ENCODE data around the gene PLK5.

Gene PLK5

GRCh38 chr19:1551068-1552040 is 27.5 kb downstream of the PLK5 start:
- no peak overlapping the region for H3K4me3 ChIP-seq (ENCODE audit: low read length)
- H3K27ac ChIP-seq (ENCODE audit: low read depth, low read length): no peak overlapping the region
- no peaks in the 10 kb centered on the region for H3K27me3 ChIP-seq (ENCODE audit: insufficient read depth, low read length)
- 87% methylated on average over 16 of the region's 17 CpGs for WGBS
- no peaks in the 10 kb centered on the region for H3K9me3 ChIP-seq (ENCODE audit: insufficient read depth, low read depth, low read length)
- no peaks in the 10 kb centered on the region for H3K4me1 ChIP-seq (ENCODE audit: insufficient read depth, low read length)
- H3K9ac ChIP-seq (ENCODE audit: low read depth, low read length): no peak overlapping the region
- peaks cover 8% of the 10 kb centered on the region for H3K36me3 ChIP-seq (ENCODE audit: insufficient read depth, low read length)

GRCh38 chr19:1553415-1553814 is 29.5 kb downstream of the PLK5 start:
- H3K36me3 ChIP-seq (ENCODE audit: insufficient read depth, low read length): peaks cover 21% of the 10 kb centered on the region
- H3K9me3 ChIP-seq (ENCODE audit: insufficient read depth, low read depth, low read length): no peaks in the 10 kb centered on the region
- 81% methylated on average over 10 of the region's 10 CpGs for WGBS
- no peak overlapping the region for H3K27ac ChIP-seq (ENCODE audit: low read depth, low read length)
- H3K4me1 ChIP-seq (ENCODE audit: insufficient read depth, low read length): no peaks in the 10 kb centered on the region
- H3K9ac ChIP-seq (ENCODE audit: low read depth, low read length): no peak overlapping the region
- no peak overlapping the region for H3K4me3 ChIP-seq (ENCODE audit: low read length)
- no peaks in the 10 kb centered on the region for H3K27me3 ChIP-seq (ENCODE audit: insufficient read depth, low read length)

GRCh38 chr19:1554968-1555367 is 31.1 kb downstream of the PLK5 start:
- WGBS: 91% methylated on average over 24 of the region's 24 CpGs
- H3K4me3 ChIP-seq (ENCODE audit: low read length): no peak overlapping the region
- no peak overlapping the region for H3K9ac ChIP-seq (ENCODE audit: low read depth, low read length)
- no peaks in the 10 kb centered on the region for H3K4me1 ChIP-seq (ENCODE audit: insufficient read depth, low read length)
- no peaks in the 10 kb centered on the region for H3K27me3 ChIP-seq (ENCODE audit: insufficient read depth, low read length)
- H3K27ac ChIP-seq (ENCODE audit: low read depth, low read length): no peak overlapping the region
- no peaks in the 10 kb centered on the region for H3K9me3 ChIP-seq (ENCODE audit: insufficient read depth, low read depth, low read length)
- H3K36me3 ChIP-seq (ENCODE audit: insufficient read depth, low read length): peaks cover 24% of the 10 kb centered on the region

- no peaks in the 10 kb centered on the region for H3K27me3 ChIP-seq (ENCODE audit: insufficient read depth, low read length)
- H3K36me3 ChIP-seq (ENCODE audit: insufficient read depth, low read length): peaks cover 28% of the 10 kb centered on the region
Observed at GRCh38 chr19:1555487-1556389, 31.9 kb downstream of the PLK5 start.

GRCh38 chr19:1556390-1557070 is 32.7 kb downstream of the PLK5 start:
- H3K4me3 ChIP-seq (ENCODE audit: low read length): no peak overlapping the region
- no peaks in the 10 kb centered on the region for H3K4me1 ChIP-seq (ENCODE audit: insufficient read depth, low read length)
- H3K27me3 ChIP-seq (ENCODE audit: insufficient read depth, low read length): no peaks in the 10 kb centered on the region
- 96% methylated on average over 66 of the region's 66 CpGs for WGBS
- no peaks in the 10 kb centered on the region for H3K9me3 ChIP-seq (ENCODE audit: insufficient read depth, low read depth, low read length)
- no peak overlapping the region for H3K9ac ChIP-seq (ENCODE audit: low read depth, low read length)
- peaks cover 34% of the 10 kb centered on the region for H3K36me3 ChIP-seq (ENCODE audit: insufficient read depth, low read length)
- H3K27ac ChIP-seq (ENCODE audit: low read depth, low read length): no peak overlapping the region

More at GRCh38 chr19:1555487-1556389, 31.9 kb downstream of the PLK5 start:
- Histone ChIP-seq H3K27ac (ENCODE audit: low read depth, low read length) (no peak overlapping the region), H3K4me1 (ENCODE audit: insufficient read depth, low read length) (no peaks in the 10 kb centered on the region), H3K9ac (ENCODE audit: low read depth, low read length) (no peak overlapping the region), H3K9me3 (ENCODE audit: insufficient read depth, low read depth, low read length) (no peaks in the 10 kb centered on the region), H3K4me3 (ENCODE audit: low read length) (no peak overlapping the region)
- WGBS: 95% methylated on average over 120 of the region's 121 CpGs

GRCh38 chr19:1558552-1558951 is 34.7 kb downstream of the PLK5 start:
- Histone ChIP-seq H3K27ac (ENCODE audit: low read depth, low read length) (no peak overlapping the region), H3K4me1 (ENCODE audit: insufficient read depth, low read length) (no peaks in the 10 kb centered on the region), H3K9me3 (ENCODE audit: insufficient read depth, low read depth, low read length) (no peaks in the 10 kb centered on the region), H3K9ac (ENCODE audit: low read depth, low read length) (no peak overlapping the region), H3K27me3 (ENCODE audit: insufficient read depth, low read length) (no peaks in the 10 kb centered on the region), H3K4me3 (ENCODE audit: low read length) (no peak overlapping the region), H3K36me3 (ENCODE audit: insufficient read depth, low read length) (peaks cover 43% of the 10 kb centered on the region)
- 93% methylated on average over 12 of the region's 12 CpGs for WGBS

GRCh38 chr19:1560286-1560882 is 36.5 kb downstream of the PLK5 start:
- WGBS: 91% methylated on average over 25 of the region's 25 CpGs

GRCh38 chr19:1561236-1561842 is 37.5 kb downstream of the PLK5 start:
- H3K36me3 ChIP-seq (ENCODE audit: insufficient read depth, low read length): peaks cover 45% of the 10 kb centered on the region
- H3K9me3 ChIP-seq (ENCODE audit: insufficient read depth, low read depth, low read length): no peaks in the 10 kb centered on the region
- H3K27me3 ChIP-seq (ENCODE audit: insufficient read depth, low read length): no peaks in the 10 kb centered on the region; the same call in 1 of the 2 replicates
- no peak overlapping the region for H3K27ac ChIP-seq (ENCODE audit: low read depth, low read length)
- H3K4me1 ChIP-seq (ENCODE audit: insufficient read depth, low read length): 0 out of 2 replicates have a peak, but pooled peaks cover 4% of the 10 kb centered on the region
- WGBS: 93% methylated on average over 17 of the region's 17 CpGs
- H3K9ac ChIP-seq (ENCODE audit: low read depth, low read length): no peak overlapping the region
- H3K4me3 ChIP-seq (ENCODE audit: low read length): no peak overlapping the region

More at GRCh38 chr19:1560286-1560882, 36.5 kb downstream of the PLK5 start:
- Histone ChIP-seq H3K9ac (ENCODE audit: low read depth, low read length) (no peak overlapping the region), H3K36me3 (ENCODE audit: insufficient read depth, low read length) (peaks cover 47% of the 10 kb centered on the region), H3K27me3 (ENCODE audit: insufficient read depth, low read length) (no peaks in the 10 kb centered on the region), H3K9me3 (ENCODE audit: insufficient read depth, low read depth, low read length) (no peaks in the 10 kb centered on the region), H3K27ac (ENCODE audit: low read depth, low read length) (no peak overlapping the region), H3K4me1 (ENCODE audit: insufficient read depth, low read length) (no peaks in the 10 kb centered on the region), H3K4me3 (ENCODE audit: low read length) (no peak overlapping the region)

- Histone ChIP-seq H3K27me3 (ENCODE audit: insufficient read depth, low read length) (no peaks in the 10 kb centered on the region; the same call in 1 of the 2 replicates), H3K27ac (ENCODE audit: low read depth, low read length) (no peak overlapping the region), H3K4me1 (ENCODE audit: insufficient read depth, low read length) (0 out of 2 replicates have a peak, but pooled peaks cover 4% of the 10 kb centered on the region), H3K36me3 (ENCODE audit: insufficient read depth, low read length) (peaks cover 34% of the 10 kb centered on the region), H3K4me3 (ENCODE audit: low read length) (no peak overlapping the region), H3K9me3 (ENCODE audit: insufficient read depth, low read depth, low read length) (no peaks in the 10 kb centered on the region), H3K9ac (ENCODE audit: low read depth, low read length) (no peak overlapping the region)
- 92% methylated on average over 6 of the region's 6 CpGs for WGBS
Observed at GRCh38 chr19:1563251-1563650, 39.4 kb downstream of the PLK5 start.
